GM19468 (cell line): ENCODE measurements around the gene SLC4A3.

Experiments
- ATAC-seq: cut with Tn5 transposase; IDR thresholded peaks from one replicate; pipeline ENCODE4 v1.9.1; 2021; ENCODE audit warnings: mild to moderate bottlenecking, moderate library complexity, moderate number of reproducible peaks; ENCODE audit not compliant: unreplicated experiment; ENCODE audit errors: extremely low read depth

SLC4A3 gene

GRCh38 chr2:219627103-219628100 is at the start of gene SLC4A3:
TSS of gene SLC4A3 (plus strand) at chr2:219627630. CDS start at chr2:219627993, 363 bp downstream.
- ATAC-seq, result no peak

GRCh38 chr2:219578811-219579613 is 48.4 kb upstream of the SLC4A3 start:
- no peak for ATAC-seq

- no peak for ATAC-seq
Observed at GRCh38 chr2:219581346-219581745, 46.1 kb upstream of the SLC4A3 start.

GRCh38 chr2:219591091-219591490 is 36.3 kb upstream of the SLC4A3 start:
- ATAC-seq, result no peak

- no peak for ATAC-seq
Observed at GRCh38 chr2:219592736-219593135, 34.7 kb upstream of the SLC4A3 start.

- ATAC-seq, result no peak
Observed at GRCh38 chr2:219593154-219593553, 34.3 kb upstream of the SLC4A3 start.

- ATAC-seq, result no peak
Observed at GRCh38 chr2:219595256-219595655, 32.2 kb upstream of the SLC4A3 start.

- no peak for ATAC-seq
Observed at GRCh38 chr2:219596954-219597551, 30.4 kb upstream of the SLC4A3 start.

GRCh38 chr2:219597552-219598307 is 29.7 kb upstream of the SLC4A3 start, which contains the start of gene STK11IP:
TSS of gene STK11IP (plus strand) at chr2:219597857. CDS start at chr2:219598120, 263 bp downstream.
- ATAC-seq, result peak; percentile 81

GRCh38 chr2:219598308-219599078 is 28.9 kb upstream of the SLC4A3 start:
- no peak for ATAC-seq

GRCh38 chr2:219603771-219604170 is 23.7 kb upstream of the SLC4A3 start:
- no peak for ATAC-seq

GRCh38 chr2:219605607-219605954 is 21.8 kb upstream of the SLC4A3 start:
- ATAC-seq, result no peak

GRCh38 chr2:219607931-219608330 is 19.5 kb upstream of the SLC4A3 start:
- ATAC-seq, result no peak

- ATAC-seq, result no peak
Observed at GRCh38 chr2:219608399-219608964, 18.9 kb upstream of the SLC4A3 start.

- ATAC-seq, result no peak
Observed at GRCh38 chr2:219609149-219609750, 18.2 kb upstream of the SLC4A3 start.

GRCh38 chr2:219611306-219611705 is 16.1 kb upstream of the SLC4A3 start:
- no peak for ATAC-seq

GRCh38 chr2:219611866-219612576 is 15.4 kb upstream of the SLC4A3 start:
- ATAC-seq, result no peak
